Breast epithelium (tissue), 4 donors: Measurements from ENCODE around the gene PAXX. TPM values are rescaled to one million over a fixed set of nuclear protein-coding genes. Genes with fewer than 3 reads are reported as not detected.
A peak's percentile ranks its signal among the peaks of the same experiment; 100 is the strongest.

ENCODE experiments used
- DNase-seq, 2 donors: peaks; one replicate each; pipeline ENCODE4 v3.0.0-alpha.2; 2019; ENCODE audit warnings: low spot score in 2 of 2
- H3K27ac ChIP-seq, 2 donors: fragments of 200-600 bp; sonication (generic) in 1 of 2; one replicate each; pipeline ENCODE4 v1.5.1; 2016 to 2019; ENCODE audit warnings: mild to moderate bottlenecking in 1 of 2
- H3K27me3 ChIP-seq, 2 donors: fragments of 200-600 bp; sonication (generic) in 1 of 2; one replicate each; pipeline versions ENCODE4 v1.5.1 to v1.6.0; 2017 to 2019; ENCODE audit warnings: control low read depth in 1 of 2, mild to moderate bottlenecking in 1 of 2
- H3K36me3 ChIP-seq: fragments of 200-600 bp; one replicate; pipeline ENCODE4 v1.5.1; 2019
- H3K4me1 ChIP-seq, 2 donors: fragments of 200-600 bp; sonication (generic); one replicate each; pipeline ENCODE4 v1.5.1; 2016 to 2019; ENCODE audit warnings: control low read depth in 1 of 2
- H3K4me3 ChIP-seq, 3 donors: fragments of 200-600 bp; sonication (generic); 1 replicate in 2 of 3; 2 replicates in 1 of 3; pipeline ENCODE4 v1.5.1; 2016 to 2019; ENCODE audit warnings: mild to moderate bottlenecking in 3 of 3, moderate library complexity in 2 of 3
- H3K9me3 ChIP-seq, 2 donors: fragments of 200-600 bp; sonication (generic) in 1 of 2; one replicate each; pipeline ENCODE4 v1.5.1; 2016 to 2019; ENCODE audit warnings: control low read depth in 1 of 2
- CTCF ChIP-seq, 3 donors: fragments of 450-650 bp; IDR thresholded peaks; one replicate each; pipeline ENCODE4 v1.5.1; 2016 to 2017; ENCODE audit warnings: antibody characterized with exemption in 3 of 3, mild to moderate bottlenecking in 3 of 3, moderate library complexity in 3 of 3
- POLR2A ChIP-seq: fragments of 450-650 bp; IDR thresholded peaks from one replicate; pipeline ENCODE4 v1.6.1; 2016; ENCODE audit warnings: antibody characterized with exemption, mild to moderate bottlenecking, moderate library complexity
- POLR2AphosphoS5 ChIP-seq, 3 donors: sonication (generic); formaldehyde crosslinking; IDR thresholded peaks; one replicate each; pipeline ENCODE4 v1.6.1; 2017; ENCODE audit warnings: antibody characterized with exemption in 3 of 3
- intact Hi-C: fragments of 100-400 bp; cut with DNase I; formaldehyde crosslinking; loops from one replicate; pipeline ENCODE4 v1.15.1; 2023; ENCODE audit warnings: low total_unique reads
- total RNA-seq, 3 donors: library from RNA; depleted of rRNA; stranded (reverse); fragments of >200 nt; gene quantifications; one replicate each; pipeline ENCODE4 v1.1.0, GENCODE V29; 2016

PAXX gene
- total RNA-seq, 3 donors from 2014 or later = 24.6 to 66.2 (median 49.2) TPM

DNA sequence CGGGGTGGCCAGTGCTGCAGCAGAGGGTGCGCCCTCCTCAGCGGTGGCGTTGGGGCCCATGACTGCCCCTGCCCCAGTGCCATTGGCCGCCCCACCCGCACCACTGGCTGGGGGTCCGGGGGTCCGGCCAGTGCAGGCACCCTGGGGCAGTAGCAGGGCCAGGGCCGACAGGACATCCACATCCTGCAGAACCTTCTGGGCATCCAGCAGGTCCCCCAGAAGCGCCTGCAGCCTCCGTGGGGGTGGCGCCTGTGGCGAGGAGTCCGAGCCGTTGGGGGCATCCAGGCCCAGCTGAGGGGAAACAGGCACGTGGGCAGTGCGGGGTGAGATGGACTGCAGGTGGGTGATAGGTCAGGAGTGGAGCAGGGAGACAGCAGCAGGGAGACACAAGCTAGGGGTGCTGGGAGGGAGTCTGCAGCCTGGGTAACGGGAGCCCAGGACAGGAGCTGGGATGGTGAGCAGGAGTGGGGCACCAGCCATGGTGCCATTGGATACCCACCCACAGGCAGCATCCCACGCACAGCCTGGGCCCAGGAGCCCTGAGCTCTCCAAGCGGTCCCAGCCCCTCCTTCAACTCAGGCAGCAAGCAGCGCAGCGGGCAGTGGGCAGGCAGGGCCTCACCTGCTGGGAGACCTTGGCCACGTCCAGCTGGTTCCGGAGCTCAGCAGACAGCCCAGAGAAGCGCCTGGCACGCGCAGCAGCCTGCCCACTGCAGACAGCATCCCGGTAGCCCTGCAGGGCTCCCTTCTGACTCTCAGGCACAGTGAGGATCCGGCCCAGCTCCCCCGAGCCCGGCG, 28.7 kb downstream of the PAXX start:
- no peak for DNase-seq

DNA sequence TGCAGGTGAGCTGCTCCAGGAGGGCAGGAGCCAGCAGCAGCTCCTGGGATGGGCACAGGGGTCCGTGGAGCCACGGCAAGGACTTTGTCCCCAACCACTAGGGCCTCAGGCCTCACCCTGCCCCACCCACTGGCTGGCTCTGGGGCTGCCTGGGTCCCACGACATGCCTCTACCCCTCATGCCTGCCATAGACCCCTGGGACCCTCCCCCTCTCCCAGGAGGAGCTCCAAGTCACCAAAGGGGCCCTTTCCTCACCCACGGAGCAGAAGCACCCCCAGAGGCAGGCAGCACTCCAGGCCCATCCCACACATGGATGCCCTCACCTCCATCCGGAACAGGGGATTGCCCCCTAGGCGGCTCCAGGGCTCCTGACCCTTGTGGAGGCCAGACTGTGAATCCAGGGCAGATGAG, 29.4 kb downstream of the PAXX start:
- intact Hi-C loops = no loop called here
- H3K9me3 ChIP-seq = no peaks in the 10 kb centered on the region
- H3K36me3 ChIP-seq = no peaks in the 10 kb centered on the region
- TF ChIP-seq POLR2A = no peak
- TF ChIP-seq POLR2AphosphoS5 (IDR thresholded peaks at IDR 0.05) = no peak
- no peak for TF ChIP-seq CTCF (IDR thresholded peaks at IDR 0.05)
- no peak overlapping the region for H3K27ac ChIP-seq
- H3K4me3 ChIP-seq = no peak overlapping the region
- peaks cover 0 to 11% of the 10 kb centered on the region in 2 donors for H3K4me1 ChIP-seq
- H3K27me3 ChIP-seq = no peaks in the 10 kb centered on the region
- DNase-seq = no peak

More for the DNA sequence above, 28.7 kb downstream of the PAXX start:
- intact Hi-C loops = no loop called here
- TF ChIP-seq CTCF (IDR thresholded peaks at IDR 0.05) = no peak
- TF ChIP-seq POLR2A = no peak
- no peak for TF ChIP-seq POLR2AphosphoS5 (IDR thresholded peaks at IDR 0.05)
- Histone ChIP-seq H3K4me1 (peaks cover 0 to 5% of the 10 kb centered on the region in 2 donors), H3K27me3 (no peaks in the 10 kb centered on the region), H3K9me3 (no peaks in the 10 kb centered on the region), H3K36me3 (no peaks in the 10 kb centered on the region), H3K27ac (no peak overlapping the region), H3K4me3 (no peak overlapping the region)

DNA sequence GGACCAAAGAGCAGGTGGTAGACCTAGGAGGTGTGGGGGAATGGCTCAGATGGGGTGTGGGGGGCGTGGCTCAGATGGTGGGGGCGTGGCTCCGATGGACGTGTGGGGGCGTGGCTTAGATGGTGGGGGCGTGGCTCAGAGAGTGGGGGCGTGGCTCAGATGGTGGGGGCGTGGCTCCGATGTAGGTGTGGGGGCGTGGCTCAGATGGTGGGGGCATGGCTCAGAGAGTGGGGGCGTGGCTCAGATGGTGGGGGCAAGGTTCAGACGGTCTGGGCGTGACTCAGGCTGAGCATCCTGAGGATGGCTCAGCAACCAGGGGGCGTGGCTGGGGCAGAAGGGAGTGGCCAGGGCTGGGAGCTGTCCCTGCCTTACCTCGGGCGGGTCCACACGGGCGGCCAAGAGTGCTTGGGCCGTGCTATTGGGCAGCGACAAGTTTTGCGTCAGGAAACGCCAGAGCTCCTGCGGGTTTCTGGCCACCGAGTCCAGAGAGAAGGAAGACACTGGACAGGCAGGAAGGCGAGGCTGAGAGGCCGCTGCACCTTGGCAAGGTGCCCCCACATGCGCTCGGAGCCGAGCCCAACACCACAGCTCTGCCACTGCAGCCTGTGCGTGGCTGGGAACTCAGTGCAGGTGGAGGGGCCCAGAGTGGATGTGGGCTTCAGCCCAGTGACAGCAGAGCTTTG, 29.9 kb downstream of the PAXX start:
- peak overlapping the region in 1 of 2 donors; percentile 43 for H3K27ac ChIP-seq
- TF ChIP-seq POLR2A = no peak
- TF ChIP-seq POLR2AphosphoS5 (IDR thresholded peaks at IDR 0.05) = no peak
- TF ChIP-seq CTCF (IDR thresholded peaks at IDR 0.05) = no peak

DNA sequence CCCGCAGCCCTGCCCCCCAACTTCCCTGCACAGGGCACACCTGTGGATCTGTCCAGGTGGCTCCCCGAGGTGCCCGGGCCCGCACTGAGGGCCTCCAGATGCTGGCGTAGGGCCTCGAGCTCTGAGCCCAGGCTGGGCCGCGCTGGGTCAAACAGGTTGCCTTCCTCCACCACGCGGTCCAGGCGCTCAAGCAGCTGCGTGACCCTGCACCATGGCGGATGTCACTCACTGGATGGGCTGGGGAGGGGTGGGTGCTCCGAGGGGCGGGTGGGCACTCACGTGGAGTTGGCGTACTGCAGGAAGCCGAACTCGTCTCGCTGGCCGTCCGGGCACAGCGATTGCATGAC, 30.4 kb downstream of the PAXX start:
- Histone ChIP-seq H3K4me3 (no peak overlapping the region), H3K27me3 (no peaks in the 10 kb centered on the region), H3K36me3 (no peaks in the 10 kb centered on the region), H3K9me3 (no peaks in the 10 kb centered on the region), H3K27ac (peak overlapping the region in 1 of 2 donors; percentile 43), H3K4me1 (peaks cover 7 to 21% of the 10 kb centered on the region in 2 donors)
- TF ChIP-seq CTCF (IDR thresholded peaks at IDR 0.05) = no peak
- TF ChIP-seq POLR2A = no peak
- no peak for TF ChIP-seq POLR2AphosphoS5 (IDR thresholded peaks at IDR 0.05)
- intact Hi-C loops = no loop called here
- no peak for DNase-seq

More for the DNA sequence above, 29.9 kb downstream of the PAXX start:
- H3K36me3 ChIP-seq = no peaks in the 10 kb centered on the region
- no peaks in the 10 kb centered on the region for H3K27me3 ChIP-seq
- no peaks in the 10 kb centered on the region for H3K9me3 ChIP-seq
- intact Hi-C loops = no loop called here
- peak in 1 of 2 donors; percentile 69 for DNase-seq
- H3K4me3 ChIP-seq = no peak overlapping the region
- H3K4me1 ChIP-seq = peaks cover 2 to 16% of the 10 kb centered on the region in 2 donors

- intact Hi-C loops = no loop called here
- Histone ChIP-seq H3K4me3 (no peak overlapping the region), H3K27ac (peak overlapping the region in 1 of 2 donors; percentile 32), H3K4me1 (peaks cover 7 to 21% of the 10 kb centered on the region in 2 donors), H3K36me3 (no peaks in the 10 kb centered on the region), H3K27me3 (no peaks in the 10 kb centered on the region), H3K9me3 (no peaks in the 10 kb centered on the region)
- TF ChIP-seq POLR2A = no peak
- TF ChIP-seq POLR2AphosphoS5 (IDR thresholded peaks at IDR 0.05) = no peak
- DNase-seq = no peak
Measured at GRCh38 chr9:137023157-137023556, 30.9 kb downstream of the PAXX start.
